GM11168 (cell line): ENCODE measurements around the gene PCSK9.

ENCODE experiments used
- in situ Hi-C: fragments of 300-500 bp; cut with MboI; formaldehyde crosslinking; loops from one replicate; pipeline ENCODE4 v1.12.0; 2022; ENCODE audit warnings: low sequenced_read_pairs; ENCODE audit not compliant: unreplicated experiment

Gene PCSK9

DNA sequence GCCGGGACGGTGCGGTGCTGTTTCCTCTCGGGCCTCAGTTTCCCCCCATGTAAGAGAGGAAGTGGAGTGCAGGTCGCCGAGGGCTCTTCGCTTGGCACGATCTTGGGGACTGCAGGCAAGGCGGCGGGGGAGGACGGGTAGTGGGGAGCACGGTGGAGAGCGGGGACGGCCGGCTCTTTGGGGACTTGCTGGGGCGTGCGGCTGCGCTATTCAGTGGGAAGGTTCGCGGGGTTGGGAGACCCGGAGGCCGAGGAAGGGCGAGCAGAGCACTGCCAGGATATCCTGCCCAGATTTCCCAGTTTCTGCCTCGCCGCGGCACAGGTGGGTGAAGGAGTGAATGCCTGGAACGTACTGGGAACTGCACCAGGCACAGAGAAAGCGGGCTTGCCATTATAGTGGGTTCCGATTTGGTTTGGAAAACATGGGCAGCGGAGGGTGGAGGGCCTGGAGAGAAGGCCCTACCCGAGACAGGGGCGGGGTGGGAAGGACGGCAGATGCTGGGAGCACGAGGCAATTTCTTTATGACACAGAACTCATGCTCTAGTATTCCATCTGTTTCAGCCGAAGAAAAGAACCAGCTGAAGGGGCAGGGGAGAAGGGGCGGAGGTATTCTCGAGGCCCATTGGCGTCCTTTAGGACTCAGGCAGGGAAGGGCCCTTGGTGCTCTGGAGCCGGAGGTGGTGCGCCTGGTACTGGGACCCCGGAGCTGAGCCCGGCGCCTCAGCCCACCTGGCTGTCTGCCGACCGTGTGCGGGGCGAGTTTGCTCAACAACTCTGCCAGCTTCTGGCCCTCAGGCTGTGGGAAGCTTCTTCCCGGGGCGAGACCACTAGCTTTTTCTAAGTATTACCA is 960 bp downstream of the PCSK9 start:
- in situ Hi-C loops = no loop called here

DNA sequence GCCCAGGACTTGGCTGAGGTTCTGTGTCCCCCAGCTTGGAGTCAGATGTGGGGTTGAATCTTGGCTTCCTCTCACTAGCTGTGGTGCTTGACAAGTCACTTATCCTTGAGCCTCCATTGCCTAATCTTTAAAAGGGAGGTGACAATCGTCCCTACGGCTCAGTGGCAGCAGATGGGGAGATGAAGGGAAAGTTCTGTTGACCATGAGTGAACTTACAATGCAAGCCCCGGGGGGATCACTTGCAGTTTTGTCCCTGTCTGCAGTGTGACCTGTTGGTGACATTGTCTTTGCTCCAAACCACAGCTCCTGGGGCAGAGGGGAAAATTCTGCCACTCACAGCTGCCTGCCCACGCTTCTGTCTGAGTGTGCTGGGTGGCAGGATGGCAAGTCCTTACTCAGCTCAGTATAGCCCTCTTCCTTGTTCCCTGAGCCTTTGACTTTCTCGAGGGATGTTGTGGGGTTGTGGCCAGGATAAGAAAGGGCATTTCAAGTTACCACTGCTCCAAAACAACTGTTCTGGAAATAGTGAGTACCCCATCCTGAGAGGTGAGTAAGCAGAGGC is 1.7 kb downstream of the PCSK9 start:
- in situ Hi-C loops = no loop called here

DNA sequence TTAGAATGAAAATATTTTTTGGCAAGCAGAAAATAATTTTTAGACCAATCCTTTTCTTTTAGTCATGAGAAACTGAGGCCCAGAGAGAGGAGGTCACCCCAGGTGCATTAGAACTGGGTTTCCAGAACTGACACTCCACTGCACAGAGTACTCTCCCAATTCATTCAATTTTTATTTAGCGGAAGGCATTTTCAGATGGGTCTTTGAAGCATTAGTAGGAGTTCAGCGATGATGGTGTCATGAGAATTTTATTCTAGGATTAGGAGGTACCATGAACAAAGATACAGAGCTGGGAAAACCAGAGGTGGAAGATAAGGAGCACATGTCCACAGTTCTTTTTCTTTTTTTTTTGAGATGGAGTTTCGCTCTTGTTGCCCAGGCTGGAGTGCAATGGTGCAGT is 2.3 kb downstream of the PCSK9 start:
- in situ Hi-C loops = no loop called here

DNA sequence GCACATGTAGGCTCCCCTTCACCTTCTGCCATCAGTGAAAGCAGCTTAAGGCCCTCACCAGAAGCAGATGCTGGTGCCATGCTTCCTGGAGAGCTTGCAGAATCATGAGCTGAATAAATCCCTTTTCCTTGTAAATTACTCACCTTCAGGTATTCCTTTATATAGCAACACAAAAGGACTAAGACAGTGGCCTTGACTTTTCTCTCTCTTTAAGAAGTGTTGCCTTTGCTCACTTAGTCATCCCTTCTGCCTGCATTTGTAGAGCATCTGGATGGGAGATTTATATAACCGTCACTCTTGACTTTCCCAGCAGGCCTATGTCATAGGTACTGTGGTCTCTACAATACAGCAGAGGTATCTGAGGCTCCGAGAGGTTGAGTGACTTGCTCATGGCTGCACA is 3.7 kb downstream of the PCSK9 start:
- in situ Hi-C loops = no loop called here

DNA sequence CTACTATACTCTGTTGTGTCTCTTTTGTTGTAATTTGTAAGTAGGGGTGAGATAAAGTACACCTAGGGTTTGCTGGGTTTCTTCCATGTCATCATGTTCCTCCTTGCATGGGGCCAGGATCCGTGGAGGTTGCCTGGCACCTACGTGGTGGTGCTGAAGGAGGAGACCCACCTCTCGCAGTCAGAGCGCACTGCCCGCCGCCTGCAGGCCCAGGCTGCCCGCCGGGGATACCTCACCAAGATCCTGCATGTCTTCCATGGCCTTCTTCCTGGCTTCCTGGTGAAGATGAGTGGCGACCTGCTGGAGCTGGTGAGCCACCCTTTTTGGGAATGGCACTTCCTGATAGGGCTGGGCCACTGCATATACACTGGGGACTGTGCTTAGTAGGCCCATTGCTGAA is 4.4 kb downstream of the PCSK9 start:
- in situ Hi-C loops = no loop called here

DNA sequence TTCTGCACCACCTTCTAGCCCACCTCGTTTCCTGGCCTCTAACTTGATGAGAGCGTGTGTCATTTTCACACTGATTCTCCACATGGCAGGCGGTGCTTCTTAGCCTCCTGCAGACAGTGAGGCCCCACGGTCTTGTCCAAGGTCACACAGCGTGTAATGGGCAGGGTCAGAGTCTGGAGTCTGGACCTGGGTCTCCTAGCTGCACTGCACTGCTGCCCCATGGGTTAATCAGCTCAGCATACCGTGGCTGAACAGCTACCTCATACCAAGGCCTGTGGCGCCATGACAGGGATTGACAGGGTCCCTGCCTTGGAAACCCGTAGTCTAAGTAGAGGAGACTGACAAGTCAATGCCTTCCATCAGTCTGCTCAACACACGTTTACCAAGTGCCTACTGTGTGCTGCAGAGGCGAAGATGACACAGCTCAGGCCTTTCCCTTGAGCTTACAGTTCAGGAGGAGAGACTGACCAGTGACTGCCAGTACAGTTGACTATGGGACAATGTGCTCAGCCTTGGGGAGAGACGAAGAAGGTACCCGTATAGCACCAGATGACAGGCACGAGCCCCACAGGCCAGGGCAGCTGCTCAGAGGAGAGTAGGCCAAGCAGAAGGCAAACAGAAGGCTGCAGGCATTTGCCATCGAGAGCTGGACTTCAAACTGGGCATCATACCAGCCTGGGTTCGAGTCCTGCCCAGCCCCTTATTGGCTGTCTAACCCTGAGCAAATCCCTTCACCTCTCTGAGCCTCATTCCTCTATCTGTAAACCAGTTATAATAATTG is 5.5 kb downstream of the PCSK9 start:
- in situ Hi-C loops = no loop called here

DNA sequence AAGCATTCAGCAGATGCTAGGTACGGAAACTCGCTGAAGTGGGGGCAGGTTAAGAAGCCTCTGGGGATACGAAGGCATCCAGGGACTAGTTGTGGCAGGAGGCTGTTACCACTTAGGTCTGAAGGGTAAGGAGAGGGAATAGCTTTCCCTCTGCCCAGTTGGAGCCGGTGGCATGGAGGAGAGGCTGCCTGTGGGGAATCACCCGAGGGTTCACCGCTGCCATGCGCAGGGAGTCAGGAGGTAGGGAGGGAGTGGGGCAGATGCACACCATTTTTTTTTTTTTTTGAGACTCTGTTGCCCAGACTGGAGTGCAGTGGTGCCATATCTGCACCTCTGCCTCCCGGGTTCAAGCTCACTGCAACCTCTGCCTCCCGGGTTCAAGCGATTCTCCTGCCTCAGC is 6.1 kb downstream of the PCSK9 start:
- in situ Hi-C loops = no loop called here

DNA sequence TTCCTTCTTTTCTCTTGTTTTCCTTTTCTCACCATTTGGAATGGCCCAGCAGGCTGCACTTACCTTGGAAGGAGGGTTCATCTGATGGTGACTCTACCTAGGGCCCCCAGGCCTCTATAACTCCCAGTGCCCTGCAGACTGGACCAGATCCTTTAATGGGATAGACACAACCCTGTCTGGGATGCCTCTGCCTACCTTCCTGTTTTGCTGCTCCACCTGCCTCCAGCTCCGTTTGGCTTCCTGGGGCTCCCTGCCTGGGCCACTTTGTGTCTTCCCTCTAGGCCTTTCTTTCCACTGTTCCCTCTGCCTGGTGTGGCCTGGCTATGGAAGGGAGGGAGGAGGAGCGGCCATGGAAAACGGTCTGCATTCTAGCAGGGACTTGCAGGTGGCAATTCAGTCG is 7.5 kb downstream of the PCSK9 start:
- in situ Hi-C loops = no loop called here

DNA sequence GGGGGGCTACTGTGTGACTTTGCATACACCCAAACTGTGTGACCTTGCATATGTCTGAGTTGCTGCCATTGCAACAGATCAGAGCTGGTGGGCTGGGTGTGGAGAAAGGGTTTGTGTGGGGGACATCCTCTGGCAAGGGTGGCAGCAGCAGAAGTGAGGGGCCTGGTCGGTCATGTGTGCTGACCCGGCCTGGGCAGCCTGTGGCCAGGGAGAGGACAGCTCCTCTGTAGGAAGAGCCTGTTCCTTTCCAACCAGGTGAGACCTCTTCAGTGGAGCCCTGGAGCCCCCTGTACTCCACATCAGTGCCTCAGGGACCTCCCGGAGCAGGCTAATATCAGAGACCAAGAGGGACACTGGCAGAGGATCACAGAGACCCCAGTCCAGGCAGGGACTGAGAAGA is 8.3 kb downstream of the PCSK9 start:
- in situ Hi-C loops = no loop called here

DNA sequence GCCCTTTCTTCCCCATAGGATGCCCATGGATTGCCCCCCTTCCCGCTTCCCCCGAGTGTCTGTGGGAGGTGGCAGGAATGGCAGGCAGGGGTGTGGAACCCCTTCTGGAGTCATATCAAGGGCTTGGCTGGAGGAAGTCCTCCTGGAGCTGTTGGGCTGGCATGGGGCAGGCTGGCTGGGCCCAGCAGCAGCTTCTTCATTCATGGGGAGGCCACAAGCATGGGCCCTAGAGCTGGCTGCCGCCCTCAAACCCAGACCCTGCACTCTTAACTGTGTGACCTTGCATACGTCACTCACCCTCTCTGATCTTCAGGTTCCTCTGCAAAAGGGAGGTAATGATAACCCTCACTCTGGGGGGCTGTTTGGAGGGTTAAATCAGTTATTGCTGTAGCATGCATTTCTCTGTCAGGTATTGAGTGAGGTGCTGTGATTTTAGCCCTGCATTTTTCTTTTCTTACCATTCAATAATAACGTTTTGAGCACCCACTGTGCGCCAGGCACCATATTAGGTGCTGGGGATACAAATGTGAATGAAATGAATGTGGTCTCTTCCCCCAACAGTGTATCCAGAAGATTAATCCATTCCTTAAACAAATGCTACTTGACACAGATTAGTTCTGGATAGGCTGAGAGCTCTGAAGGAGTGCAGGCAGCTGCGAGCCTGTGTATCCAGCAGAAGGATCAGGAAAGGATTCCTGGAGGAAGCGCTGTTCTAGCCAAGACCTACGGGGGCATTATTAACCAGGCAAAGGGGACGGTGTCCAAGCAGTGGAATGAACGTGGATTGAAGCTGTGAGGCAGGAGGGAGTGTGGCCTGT is 9.3 kb downstream of the PCSK9 start:
- in situ Hi-C loops = no loop called here

DNA sequence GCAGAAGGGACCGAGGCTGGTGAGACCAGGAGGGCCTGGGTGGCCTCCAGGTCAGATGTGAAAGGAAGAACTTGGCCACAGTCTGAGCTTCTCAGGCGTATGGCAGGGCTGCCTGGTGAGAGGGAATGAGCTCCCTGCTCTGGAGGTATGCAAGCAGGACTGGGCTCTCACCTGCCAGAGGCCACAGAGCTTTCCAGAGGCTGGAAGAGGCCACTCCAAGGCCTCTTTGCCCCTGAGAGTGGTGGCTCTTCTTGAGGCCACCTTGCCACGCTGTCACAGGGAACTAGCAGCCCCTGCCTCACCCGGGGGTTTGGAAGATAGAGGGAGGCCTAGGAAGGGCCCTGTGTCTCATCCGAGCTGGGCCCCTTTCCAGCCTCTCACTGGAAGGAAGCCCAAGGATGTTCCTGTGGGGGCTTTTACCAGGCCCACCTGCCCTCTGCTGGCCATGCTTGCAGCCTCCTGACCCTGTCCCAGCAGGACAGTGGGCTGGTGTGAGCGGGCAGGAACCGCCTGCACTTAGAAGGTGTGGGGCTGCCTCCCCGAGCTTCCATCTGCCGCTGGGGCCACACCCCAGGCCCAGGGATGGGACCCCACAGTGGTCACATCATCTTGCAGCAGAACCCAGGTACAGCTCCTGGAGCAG is 10.0 kb downstream of the PCSK9 start:
- in situ Hi-C loops = no loop called here

DNA sequence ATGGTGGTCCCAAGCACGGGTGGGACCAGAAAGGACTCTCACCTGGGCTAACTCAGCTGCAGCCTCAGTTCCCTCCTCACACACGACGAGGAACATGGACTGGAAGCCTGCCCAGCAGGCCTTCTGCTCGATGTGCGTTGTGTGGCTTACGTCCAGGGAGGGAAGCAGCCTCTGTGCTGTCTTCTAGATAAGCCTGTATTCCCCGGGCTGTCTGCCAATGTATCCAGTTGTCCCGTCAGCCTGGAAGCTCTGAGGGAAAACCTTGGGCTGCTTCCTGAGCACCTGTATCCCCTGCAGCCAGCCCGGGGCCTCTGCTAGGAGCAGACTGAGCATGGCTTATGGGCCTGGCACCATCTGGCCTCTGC is 10.5 kb downstream of the PCSK9 start:
- in situ Hi-C loops = no loop called here

DNA sequence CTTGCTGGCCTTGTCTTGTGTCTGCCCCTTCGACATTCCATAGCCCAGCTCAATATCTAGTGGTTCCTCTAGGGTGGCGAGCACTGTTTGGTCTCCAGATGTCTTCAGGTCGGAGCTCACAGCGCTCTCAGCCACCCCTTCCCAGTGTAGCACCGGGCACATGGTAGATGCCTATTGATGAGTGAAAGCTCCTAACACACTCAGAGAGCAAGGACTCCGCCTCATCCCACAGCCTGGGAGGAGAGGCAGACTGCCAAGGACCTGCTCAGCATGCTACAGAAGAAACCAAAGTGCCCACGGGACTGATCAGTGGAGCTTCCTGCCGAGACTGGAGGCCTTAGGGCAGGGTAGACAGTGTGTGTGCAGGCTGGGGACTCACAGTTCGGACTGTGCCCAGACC is 10.9 kb downstream of the PCSK9 start:
- in situ Hi-C loops = no loop called here

DNA sequence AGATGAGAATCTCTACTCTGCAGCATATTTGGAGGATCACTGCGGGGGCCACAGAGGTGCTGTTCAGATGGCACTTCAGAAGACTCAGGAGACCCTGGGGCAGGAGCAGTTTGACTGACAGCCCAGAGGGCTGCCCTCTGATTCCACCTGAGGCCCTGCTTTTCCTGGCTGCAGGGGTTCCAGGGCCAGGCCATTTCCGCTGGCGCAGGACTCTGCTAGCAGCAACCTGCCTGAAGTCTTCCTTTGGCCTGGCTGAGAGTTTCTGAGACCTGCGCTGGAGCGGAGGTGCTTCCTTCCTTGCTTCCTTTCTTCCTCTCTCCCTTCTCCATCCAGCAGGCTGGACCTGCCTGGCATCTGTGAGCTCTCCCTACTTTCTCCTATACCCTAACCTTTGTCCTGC is 11.8 kb downstream of the PCSK9 start:
- in situ Hi-C loops = no loop called here

DNA sequence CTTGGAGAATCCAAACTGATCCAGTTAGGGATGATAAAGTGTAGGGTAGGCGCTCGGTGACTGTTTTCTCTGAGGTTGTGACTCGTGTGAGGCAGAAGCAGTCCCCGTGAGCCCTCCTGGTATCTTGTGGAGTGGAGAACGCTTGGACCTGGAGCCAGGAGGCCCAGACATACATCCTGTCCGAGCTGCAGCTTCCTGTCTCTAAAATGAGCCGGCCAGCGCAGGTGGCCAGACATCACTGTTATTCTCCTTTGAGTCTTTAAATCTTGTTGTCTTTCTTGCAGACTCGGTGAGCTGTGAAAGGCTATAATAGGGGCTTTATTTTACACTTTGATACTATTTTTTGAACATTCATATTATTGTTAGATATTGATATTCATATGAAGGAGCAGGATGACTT is 12.3 kb downstream of the PCSK9 start:
- in situ Hi-C loops = no loop called here

DNA sequence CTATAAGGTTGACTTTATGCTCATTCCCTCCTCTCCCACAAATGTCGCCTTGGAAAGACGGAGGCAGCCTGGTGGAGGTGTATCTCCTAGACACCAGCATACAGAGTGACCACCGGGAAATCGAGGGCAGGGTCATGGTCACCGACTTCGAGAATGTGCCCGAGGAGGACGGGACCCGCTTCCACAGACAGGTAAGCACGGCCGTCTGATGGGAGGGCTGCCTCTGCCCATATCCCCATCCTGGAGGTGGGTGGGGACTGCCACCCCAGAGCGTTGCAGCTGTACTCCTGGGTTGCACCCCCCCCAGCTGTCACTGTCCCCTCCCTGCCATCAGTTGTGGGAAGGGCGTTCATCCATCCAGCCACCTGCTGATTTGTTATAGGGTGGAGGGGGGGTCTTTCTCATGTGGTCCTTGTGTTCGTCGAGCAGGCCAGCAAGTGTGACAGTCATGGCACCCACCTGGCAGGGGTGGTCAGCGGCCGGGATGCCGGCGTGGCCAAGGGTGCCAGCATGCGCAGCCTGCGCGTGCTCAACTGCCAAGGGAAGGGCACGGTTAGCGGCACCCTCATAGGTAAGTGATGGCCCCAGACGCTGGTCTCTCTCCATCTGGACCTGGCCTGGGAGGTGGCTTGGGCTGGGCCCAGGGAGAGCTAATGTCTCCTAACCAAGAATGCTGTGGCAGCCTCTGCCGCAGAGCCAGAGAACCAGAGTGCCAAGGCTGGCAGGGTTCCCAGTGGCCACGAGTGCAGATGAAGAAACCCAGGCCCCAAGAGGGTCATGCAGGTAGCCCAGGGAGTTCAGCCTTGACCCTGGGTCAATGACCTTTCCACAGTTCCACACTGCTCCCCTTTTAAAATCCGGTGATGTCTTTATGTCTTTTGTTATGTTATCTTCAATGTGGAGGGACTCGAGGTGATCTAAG is 13.1 kb downstream of the PCSK9 start:
- in situ Hi-C loops = no loop called here

DNA sequence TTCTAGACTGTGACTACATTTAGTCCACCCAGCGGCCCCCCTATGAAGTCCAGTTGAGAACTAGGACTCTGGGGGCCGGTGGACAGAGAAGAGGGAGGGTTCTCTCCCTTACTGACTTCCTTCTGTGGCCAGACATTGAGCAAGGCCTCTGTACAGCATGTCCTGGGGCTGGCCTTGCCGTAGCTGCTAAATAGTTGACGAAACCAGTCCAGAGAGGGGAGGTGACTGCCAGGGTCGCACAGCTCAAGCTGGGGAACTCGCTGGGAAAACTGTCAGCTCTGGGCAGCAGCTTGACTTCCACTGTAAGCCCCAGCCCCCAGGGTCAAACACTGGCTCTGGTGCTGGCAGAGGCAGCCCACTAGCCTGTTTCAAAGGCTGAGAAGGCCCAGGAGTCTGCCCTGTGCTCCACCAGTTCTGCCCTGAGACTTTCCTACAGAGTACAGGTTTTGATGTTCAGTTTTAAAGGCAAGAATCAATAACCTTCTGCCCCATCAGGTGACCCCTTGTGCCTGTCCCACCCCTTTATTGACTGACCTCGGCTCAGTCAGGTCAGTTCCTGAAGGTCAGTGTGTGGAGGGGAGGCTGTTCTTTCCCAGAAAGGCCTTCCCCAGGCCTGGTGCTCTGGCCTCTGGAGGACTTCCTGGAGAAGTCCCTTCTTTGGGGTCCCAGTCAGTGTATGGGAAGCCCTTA is 14.1 kb downstream of the PCSK9 start:
- in situ Hi-C loops = no loop called here

DNA sequence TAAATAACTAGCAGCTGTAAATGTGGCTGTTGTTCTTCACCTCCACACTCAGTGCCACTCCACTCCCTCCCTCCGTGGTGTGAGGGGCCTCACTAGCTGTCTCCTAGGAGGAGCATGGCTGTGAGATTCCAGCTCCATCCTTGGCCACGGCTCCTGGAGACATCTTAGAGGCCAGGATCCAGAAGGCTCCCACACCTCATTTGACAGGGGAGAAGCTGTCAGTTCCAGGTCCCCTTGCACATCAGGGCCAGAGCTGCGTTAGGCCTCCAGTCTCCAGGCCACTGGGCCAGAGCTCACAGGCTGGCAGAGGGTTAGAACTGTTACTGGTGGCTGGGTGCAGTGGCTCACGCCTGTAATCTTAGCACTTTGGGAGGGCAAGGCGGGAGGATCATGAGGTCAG is 15.0 kb downstream of the PCSK9 start:
- in situ Hi-C loops = no loop called here
